GM11168 (cell line): ENCODE data around the gene MTG1.
"Not testable (repeated sequence)": the region's sequence is repeated elsewhere in the genome, so short reads cannot be mapped to it uniquely, and the experiment has no call there.

Experiments used
- in situ Hi-C: fragments of 300-500 bp; cut with MboI; formaldehyde crosslinking; loops from one replicate; pipeline ENCODE4 v1.12.0; 2022; ENCODE audit warnings: low sequenced_read_pairs; ENCODE audit not compliant: unreplicated experiment

Gene MTG1

GRCh38 chr10:133377025-133377817, 16.7 kb upstream of the MTG1 start:
- in situ Hi-C loops = no loop called here

GRCh38 chr10:133377818-133378250, 16.1 kb upstream of the MTG1 start:
- in situ Hi-C loops = no loop called here

- in situ Hi-C loops = no loop called here
Measured at GRCh38 chr10:133378251-133379096, 15.5 kb upstream of the MTG1 start.

- in situ Hi-C loops = no loop called here
Measured at GRCh38 chr10:133379152-133379800, 14.7 kb upstream of the MTG1 start, which contains the start of gene PAOX. TSS of gene PAOX (plus strand) at chr10:133379262. CDS start at chr10:133379317, 55 bp downstream.

- in situ Hi-C loops = no loop called here
Measured at GRCh38 chr10:133379801-133380666, 13.9 kb upstream of the MTG1 start.

GRCh38 chr10:133381036-133381435, 12.9 kb upstream of the MTG1 start:
- in situ Hi-C loops = no loop called here

- in situ Hi-C loops = no loop called here
Measured at GRCh38 chr10:133383551-133383950, 10.4 kb upstream of the MTG1 start.

- in situ Hi-C loops = no loop called here
Measured at GRCh38 chr10:133384071-133384470, 9.9 kb upstream of the MTG1 start.

GRCh38 chr10:133385214-133385613, 8.7 kb upstream of the MTG1 start:
- in situ Hi-C loops = no loop called here

- in situ Hi-C loops = not testable (repeated sequence)
Measured at GRCh38 chr10:133386951-133387350, 7.0 kb upstream of the MTG1 start.

GRCh38 chr10:133388236-133388972, 5.6 kb upstream of the MTG1 start:
- in situ Hi-C loops = no loop called here

- in situ Hi-C loops = no loop called here
Measured at GRCh38 chr10:133388973-133389818, 4.8 kb upstream of the MTG1 start.

- in situ Hi-C loops = no loop called here
Measured at GRCh38 chr10:133390597-133391248, 3.2 kb upstream of the MTG1 start.

GRCh38 chr10:133391249-133391635, 2.7 kb upstream of the MTG1 start:
- in situ Hi-C loops = no loop called here

- in situ Hi-C loops = no loop called here
Measured at GRCh38 chr10:133391761-133392518, 2.0 kb upstream of the MTG1 start.

GRCh38 chr10:133393401-133394063, 425 bp upstream of the MTG1 start:
- in situ Hi-C loops = no loop called here

GRCh38 chr10:133394801-133395221, 854 bp downstream of the MTG1 start:
- in situ Hi-C loops = no loop called here
